Germinal center (tissue), 1 donor: ENCODE data around the gene UBE2U.

Experiments used
- DNase-seq: peaks from one replicate; pipeline ENCODE4 v3.0.0; 2012; ENCODE audit warnings: mixed read lengths, low spot score

The UBE2U gene

GRCh38 chr1:64203420-64203819 is at the start of gene UBE2U:
TSS of gene UBE2U (plus strand) at chr1:64203623. CDS start at chr1:64204051, 428 bp downstream.
- no peak for DNase-seq

GRCh38 chr1:64155278-64155677 is 48.1 kb upstream of the UBE2U start:
- DNase-seq = no peak

- no peak for DNase-seq
Observed at GRCh38 chr1:64161357-64161941, 42.0 kb upstream of the UBE2U start.

DNA sequence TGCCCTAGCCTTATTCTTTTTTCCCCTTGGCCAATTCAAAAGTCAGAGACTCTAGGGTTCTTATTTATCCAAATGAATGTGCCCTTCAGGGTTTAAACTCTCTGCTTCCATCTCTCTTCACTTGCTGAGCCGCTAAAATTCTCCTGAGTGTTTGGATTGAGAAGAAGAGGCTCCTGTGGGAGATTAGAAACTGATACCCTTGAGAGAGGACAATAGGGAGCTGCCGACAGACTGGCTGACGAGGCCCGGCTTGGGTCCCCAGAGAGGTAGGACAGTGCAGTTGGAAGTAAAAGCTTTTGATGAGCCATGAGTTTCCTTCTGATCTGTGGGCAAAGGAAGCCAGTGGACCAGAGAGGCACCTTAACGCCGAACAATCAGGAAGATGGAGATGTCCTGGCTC is 41.3 kb upstream of the UBE2U start:
- no peak for DNase-seq

GRCh38 chr1:64162804-64163203 is 40.6 kb upstream of the UBE2U start:
- no peak for DNase-seq

- no peak for DNase-seq
Observed at GRCh38 chr1:64163431-64163830, 40.0 kb upstream of the UBE2U start.

DNA sequence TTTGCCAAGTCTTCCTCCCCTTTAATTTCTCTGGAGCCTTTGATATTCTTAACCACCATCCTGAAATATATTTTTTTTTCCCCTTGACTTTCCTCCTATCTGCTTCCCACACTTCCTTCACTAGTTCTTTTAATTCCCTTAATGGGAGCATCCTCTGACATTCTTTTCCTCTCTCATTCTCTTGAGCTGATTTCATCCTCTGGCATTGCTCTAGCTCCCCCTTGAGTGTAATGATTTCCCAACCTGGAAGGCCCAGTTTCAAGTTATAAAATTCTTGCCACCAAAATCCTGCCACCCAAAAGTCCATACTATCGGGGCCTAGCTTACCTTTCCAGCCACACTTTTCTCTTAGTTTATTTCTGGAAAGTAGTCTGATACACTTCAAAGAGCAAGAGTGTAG is 39.5 kb upstream of the UBE2U start:
- no peak for DNase-seq

GRCh38 chr1:64166629-64167028 is 36.8 kb upstream of the UBE2U start:
- DNase-seq = no peak

GRCh38 chr1:64167176-64167575 is 36.2 kb upstream of the UBE2U start:
- DNase-seq = no peak

DNA sequence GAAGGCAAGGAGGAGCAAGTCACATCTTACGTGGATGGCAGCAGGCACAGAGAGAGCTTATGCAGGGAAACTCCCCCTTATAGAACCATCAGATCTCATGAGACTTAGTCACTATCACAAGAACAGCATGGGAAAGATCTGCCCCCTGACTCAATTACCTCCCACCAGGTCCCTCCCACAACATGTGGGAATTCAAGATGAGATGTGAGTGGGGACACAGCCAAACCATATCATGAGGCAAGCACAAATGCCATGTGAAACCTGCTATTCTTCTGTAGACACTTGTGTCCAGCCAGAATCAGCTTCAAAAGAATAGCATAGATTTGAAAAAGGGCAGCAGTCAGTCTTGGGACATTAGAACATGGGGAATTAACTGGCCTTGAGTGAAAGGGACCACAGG is 32.2 kb upstream of the UBE2U start:
- no peak for DNase-seq

DNA sequence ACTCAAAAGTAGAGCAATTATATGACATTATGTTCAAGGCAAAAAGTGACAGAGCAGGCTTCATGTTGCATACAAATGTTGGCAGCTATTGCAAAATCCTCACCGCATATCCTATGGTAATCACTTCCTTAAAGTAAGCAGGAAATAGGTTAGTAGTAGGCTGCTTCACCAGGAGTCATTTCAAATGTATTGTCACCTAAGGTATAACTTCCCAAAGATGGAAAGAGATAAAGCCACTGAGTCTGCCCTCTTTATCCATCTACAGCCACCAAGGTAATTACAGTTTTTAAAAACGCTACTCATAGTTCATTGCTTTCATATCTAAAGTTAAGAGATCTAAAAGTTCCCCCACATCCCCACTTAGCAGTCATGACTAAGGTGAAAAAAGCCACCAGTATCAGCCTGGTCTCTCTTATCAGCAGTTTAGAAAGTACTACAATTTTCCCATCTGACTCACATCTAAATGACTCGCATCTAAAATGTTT is 31.6 kb upstream of the UBE2U start:
- DNase-seq = no peak

- no peak for DNase-seq
Observed at GRCh38 chr1:64172458-64172983, 30.9 kb upstream of the UBE2U start.

DNA sequence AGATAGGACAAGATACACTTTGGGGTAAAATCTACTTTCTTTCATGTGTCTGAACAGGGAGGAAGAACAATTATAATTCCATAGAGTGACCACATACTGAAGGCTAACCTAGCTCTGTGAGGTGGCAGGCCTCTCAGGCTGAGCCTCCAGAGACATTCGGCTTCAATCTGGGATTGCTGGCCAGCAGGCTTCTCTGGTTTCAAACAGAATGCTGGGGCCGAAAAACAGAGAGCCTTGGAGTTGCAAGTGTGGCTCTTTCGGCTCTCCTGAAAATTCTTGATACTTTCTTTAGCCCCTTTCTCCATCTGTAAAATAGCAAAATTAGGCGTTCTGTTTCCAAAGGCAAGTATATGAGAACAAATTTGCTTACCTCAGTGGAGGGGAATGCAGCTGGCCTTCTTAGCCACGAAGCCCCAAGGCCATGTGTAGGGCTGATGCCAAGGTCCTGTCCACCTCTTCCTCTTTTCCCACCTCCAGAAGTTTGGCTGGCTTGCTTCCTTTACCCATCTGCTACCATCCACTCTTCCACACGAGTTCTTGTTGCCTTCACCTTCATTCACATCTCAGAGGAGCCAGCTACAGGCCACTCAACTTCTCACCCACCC is 30.0 kb upstream of the UBE2U start:
- no peak for DNase-seq

DNA sequence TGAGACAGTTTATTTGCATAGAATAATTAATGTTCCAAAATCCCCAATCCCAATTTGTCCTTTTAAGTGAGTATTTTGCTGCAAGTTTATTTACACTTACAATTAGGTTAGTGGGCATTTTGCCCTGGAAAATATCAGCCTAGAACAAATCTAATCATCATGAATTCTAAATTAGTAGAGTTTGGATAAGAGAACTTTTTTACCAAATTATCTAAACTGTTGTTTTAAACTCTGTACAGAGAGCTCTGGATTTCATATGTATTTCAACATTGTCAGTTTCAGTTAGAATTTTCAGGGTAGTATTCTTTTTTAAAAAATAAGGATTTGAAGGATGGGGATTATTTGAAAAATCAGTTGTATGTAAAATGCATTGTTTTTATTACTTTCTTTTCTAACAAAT is 27.8 kb upstream of the UBE2U start:
- no peak for DNase-seq

DNA sequence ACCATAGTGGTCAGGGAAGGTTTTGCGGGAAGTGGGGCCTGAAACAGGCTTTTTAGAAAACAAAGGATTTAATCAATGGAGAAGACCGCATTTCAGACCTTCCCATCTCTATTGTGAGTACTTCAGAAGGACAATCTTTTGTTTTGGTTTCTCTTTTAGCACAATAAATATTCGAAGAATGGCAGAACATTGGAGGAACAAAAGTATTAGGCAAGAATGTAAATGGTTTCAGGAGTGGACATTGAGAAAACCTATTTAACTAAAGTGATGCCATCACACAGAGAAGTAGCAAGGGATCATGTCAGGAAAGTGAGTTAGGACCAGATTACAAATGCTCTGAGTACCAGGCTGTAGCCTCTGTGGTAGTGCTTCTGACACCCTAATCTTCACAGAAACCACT is 26.8 kb upstream of the UBE2U start:
- no peak for DNase-seq

DNA sequence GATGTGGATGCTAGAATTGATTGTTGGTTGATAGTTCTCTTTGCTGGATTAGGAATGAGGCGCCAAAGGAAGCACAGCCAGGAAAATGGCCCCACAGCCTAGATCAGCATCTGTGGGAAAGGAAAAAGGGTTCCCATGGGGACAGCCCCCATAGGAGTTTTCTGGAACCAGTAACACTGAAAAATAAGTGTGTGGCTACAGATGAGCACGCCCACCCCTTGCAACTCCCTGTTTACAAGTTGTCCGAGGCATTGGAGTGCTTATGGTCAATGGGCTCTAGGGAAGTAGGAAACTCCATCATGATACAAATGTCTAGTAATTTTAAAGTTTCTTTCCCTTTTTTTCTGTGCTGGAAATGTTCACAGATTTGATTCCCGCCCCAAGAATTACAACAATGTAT is 23.8 kb upstream of the UBE2U start:
- no peak for DNase-seq

DNA sequence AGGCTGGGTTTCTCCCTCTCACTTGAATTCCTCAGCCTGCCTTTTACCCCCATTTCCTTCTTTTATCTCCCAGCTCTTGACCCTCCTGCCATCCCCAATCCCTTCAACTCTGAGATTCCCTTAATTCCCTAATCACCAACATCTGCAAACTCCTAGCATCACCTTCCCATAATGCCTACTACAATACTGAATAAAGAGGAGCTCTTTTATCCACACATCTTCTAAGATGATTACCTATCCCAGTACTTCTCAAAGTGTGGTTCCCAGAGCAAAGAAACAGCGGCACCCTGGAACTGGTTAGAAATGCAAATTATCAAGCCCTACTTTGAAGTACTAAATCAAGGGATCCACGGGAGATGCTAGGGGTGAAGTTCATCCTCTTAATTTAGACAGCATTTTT is 21.2 kb upstream of the UBE2U start:
- no peak for DNase-seq

- DNase-seq = no peak
Observed at GRCh38 chr1:64183395-64184002, 19.9 kb upstream of the UBE2U start.

GRCh38 chr1:64184003-64184440 is 19.4 kb upstream of the UBE2U start:
- DNase-seq = no peak

DNA sequence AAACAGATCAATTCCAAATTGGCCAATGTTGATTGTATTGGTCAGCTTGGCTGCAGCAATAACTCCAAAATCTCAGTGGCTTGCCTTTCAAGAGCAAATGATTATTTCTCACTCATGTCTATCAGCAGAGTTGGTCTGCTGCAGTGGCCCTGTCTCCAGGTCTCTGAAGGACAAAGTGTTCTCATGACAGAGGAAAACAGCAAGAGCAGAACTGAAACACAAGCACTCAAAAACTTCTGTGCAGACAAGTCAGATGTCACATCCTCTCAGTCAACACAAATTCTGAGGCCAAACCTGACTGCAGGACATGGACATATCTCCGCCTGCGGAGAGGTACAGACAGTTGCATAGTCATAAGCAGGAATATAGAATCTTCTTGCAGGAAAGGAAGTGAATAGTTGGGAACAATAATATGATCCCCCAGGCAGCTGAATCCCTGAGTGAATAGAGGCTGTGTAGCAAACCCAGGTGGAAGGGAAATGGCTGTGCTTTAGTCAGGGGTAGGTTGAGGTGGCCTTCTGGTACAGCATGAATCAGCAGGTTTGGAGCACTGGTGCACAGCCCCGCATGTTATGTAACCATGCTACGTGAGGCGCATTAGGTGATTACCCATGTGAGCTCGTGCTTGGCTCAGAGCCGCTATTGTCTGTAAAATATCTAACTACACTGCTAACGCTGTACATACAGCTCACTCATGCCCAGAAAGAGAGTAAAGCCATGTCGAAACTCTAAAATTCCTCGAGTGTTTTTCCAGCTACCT is 17.1 kb upstream of the UBE2U start:
- no peak for DNase-seq

DNA sequence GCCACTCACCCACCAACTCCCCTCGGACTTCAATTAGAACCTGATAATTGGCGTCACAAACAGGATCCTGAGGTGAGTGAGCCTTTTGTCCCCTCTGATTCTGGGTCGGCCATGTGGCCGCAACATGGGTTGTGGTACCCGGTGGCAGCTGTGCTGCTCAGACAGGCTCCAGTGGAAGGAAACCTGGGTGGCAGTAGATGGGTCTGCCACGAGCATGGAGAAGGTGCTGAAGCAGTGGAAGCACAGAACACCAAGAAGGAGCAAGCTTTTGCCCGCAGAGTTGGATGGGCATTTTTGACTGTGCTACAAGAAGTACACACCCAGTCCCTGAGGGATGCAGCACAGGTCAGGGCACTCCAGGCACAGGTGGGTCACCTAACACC is 16.5 kb upstream of the UBE2U start:
- DNase-seq = no peak

- no peak for DNase-seq
Observed at GRCh38 chr1:64187646-64188045, 15.8 kb upstream of the UBE2U start.

DNA sequence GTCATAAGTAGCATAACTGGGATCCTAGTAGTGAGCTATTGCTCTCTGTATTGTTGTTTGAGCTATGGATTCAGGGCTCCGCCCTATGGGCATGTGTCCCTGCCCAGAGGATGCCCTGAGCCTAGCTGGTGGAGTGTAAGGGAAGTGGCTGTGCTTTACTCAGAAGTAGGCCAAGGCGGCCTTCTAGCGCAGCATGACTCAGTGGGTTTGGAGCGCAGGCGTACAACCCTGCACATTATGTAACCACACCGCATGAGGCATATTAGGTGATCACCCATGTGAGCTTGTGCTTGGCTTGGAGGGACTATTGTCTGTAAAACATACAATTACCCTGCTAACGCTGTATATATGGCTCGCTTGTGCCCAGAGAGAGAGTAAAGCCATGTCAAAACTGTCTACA is 11.1 kb upstream of the UBE2U start:
- DNase-seq = no peak
